ENCODE data around the gene SULT6B1. TPM values are rescaled to one million over a fixed set of nuclear protein-coding genes. Genes with fewer than 3 reads are reported as not detected.
"Not testable (repeated sequence)": the region's sequence is repeated elsewhere in the genome, so short reads cannot be mapped to it uniquely, and the experiment has no call there.

Gene SULT6B1
- total RNA-seq, 1 experiment from 2014 or later = not detected

- no peak for TF ChIP-seq EZH2 (IDR thresholded peaks at IDR 0.05; ENCODE audit: borderline replicate concordance, low read depth, low read length, poor library complexity, severe bottlenecking)
- TF ChIP-seq CTCF (conservative IDR thresholded peaks at IDR 0.05; ENCODE audit: low read depth, low read length) = no peak
- intact Hi-C loops (cut with micrococcal nuclease; ENCODE audit: unreplicated experiment) = no loop called here
- ChIA-PET POLR2A (ENCODE audit: low non-redundant PET) (no interaction called here), CTCF (no interaction called here)
- no TSS peak for BruUV-seq (replicated peaks)
- no peak for DNase-seq (ENCODE audit: low spot score)
- Histone ChIP-seq H3K4me3 (ENCODE audit: low read depth, low read length, poor library complexity, severe bottlenecking) (no peak overlapping the region), H3K4me1 (ENCODE audit: insufficient read depth, low read length, poor library complexity, severe bottlenecking) (peaks cover 4% of the 10 kb centered on the region), H3K9me3 (ENCODE audit: low read depth, low read length, poor library complexity, severe bottlenecking) (peaks cover 8% of the 10 kb centered on the region), H3K36me3 (ENCODE audit: insufficient read depth, low read length, poor library complexity, severe bottlenecking) (peaks cover 27% of the 10 kb centered on the region), H3K27ac (ENCODE audit: low read depth, low read length, poor library complexity, severe bottlenecking) (no peak overlapping the region), H3K27me3 (replicated peaks; ENCODE audit: insufficient read depth, low read depth, low read length, poor library complexity) (no peaks in the 10 kb centered on the region)
Measured at GRCh38 chr2:37198681-37199065, 10.2 kb upstream of the SULT6B1 start.

- no peaks in the 10 kb centered on the region for H3K9me3 ChIP-seq (ENCODE audit: low read depth, low read length, poor library complexity, severe bottlenecking)
- no peaks in the 10 kb centered on the region for H3K27me3 ChIP-seq (replicated peaks; ENCODE audit: insufficient read depth, low read depth, low read length, poor library complexity)
- DNase-seq (ENCODE audit: low spot score) = peak; percentile 81
- H3K36me3 ChIP-seq (ENCODE audit: insufficient read depth, low read length, poor library complexity, severe bottlenecking) = peaks cover 7% of the 10 kb centered on the region
- H3K27ac ChIP-seq (ENCODE audit: low read depth, low read length, poor library complexity, severe bottlenecking) = peak within 1 kb of the TSS; percentile 85
- TF ChIP-seq CTCF (conservative IDR thresholded peaks at IDR 0.05; ENCODE audit: low read depth, low read length) (no peak), EZH2 (IDR thresholded peaks at IDR 0.05; ENCODE audit: borderline replicate concordance, low read depth, low read length, poor library complexity, severe bottlenecking) (no peak)
- no TSS peak for BruUV-seq (replicated peaks)
- intact Hi-C loops (cut with micrococcal nuclease; ENCODE audit: unreplicated experiment) = no loop called here
- peak within 1 kb of the TSS; percentile 77 for H3K4me3 ChIP-seq (ENCODE audit: low read depth, low read length, poor library complexity, severe bottlenecking)
- CTCF ChIA-PET = no interaction called here
- peaks cover 4% of the 10 kb centered on the region for H3K4me1 ChIP-seq (ENCODE audit: insufficient read depth, low read length, poor library complexity, severe bottlenecking)
- POLR2A ChIA-PET (ENCODE audit: low non-redundant PET) = no interaction called here
Measured at GRCh38 chr2:37196320-37197195, 8.1 kb upstream of the SULT6B1 start, which contains the start of gene CEBPZOS. Gene CEBPZOS (plus strand): TSS chr2:37196496. CDS start chr2:37199705, 3,209 bp downstream.

GRCh38 chr2:37195862-37196319 is 7.4 kb upstream of the SULT6B1 start:
- H3K36me3 ChIP-seq (ENCODE audit: insufficient read depth, low read length, poor library complexity, severe bottlenecking); DNase-seq (ENCODE audit: low spot score); POLR2A ChIA-PET (ENCODE audit: low non-redundant PET); H3K4me1 ChIP-seq (ENCODE audit: insufficient read depth, low read length, poor library complexity, severe bottlenecking); CTCF ChIA-PET; intact Hi-C loops (cut with micrococcal nuclease; ENCODE audit: unreplicated experiment); BruUV-seq (replicated peaks); H3K27me3 ChIP-seq (replicated peaks; ENCODE audit: insufficient read depth, low read depth, low read length, poor library complexity); H3K9me3 ChIP-seq (ENCODE audit: low read depth, low read length, poor library complexity, severe bottlenecking): not testable (repeated sequence)
- peak overlapping the region; percentile 85 for H3K27ac ChIP-seq (ENCODE audit: low read depth, low read length, poor library complexity, severe bottlenecking)
- peak overlapping the region; percentile 77 for H3K4me3 ChIP-seq (ENCODE audit: low read depth, low read length, poor library complexity, severe bottlenecking)

Measured in A673 (cell line).